IPS DF 4.7 (cell line): ENCODE measurements around the gene HOXC4.
"Not testable (repeated sequence)": the region's sequence is repeated elsewhere in the genome, so short reads cannot be mapped to it uniquely, and the experiment has no call there.

Experiments
- DNase-seq: peaks from one replicate; pipeline ENCODE4 v3.0.0-alpha.2; 2013; ENCODE audit warnings: low spot score; ENCODE audit errors: extremely low read depth

HOXC4 gene

GRCh38 chr12:54055552-54055951, 1.9 kb downstream of the HOXC4 start:
- no peak for DNase-seq

- DNase-seq, result no peak
Measured at GRCh38 chr12:54056110-54056509, 2.5 kb downstream of the HOXC4 start.

GRCh38 chr12:54058128-54058768, 4.6 kb downstream of the HOXC4 start:
- no peak for DNase-seq

GRCh38 chr12:54059668-54060067, 6.0 kb downstream of the HOXC4 start:
- DNase-seq, result no peak

- DNase-seq, result no peak
Measured at GRCh38 chr12:54060174-54060974, 6.7 kb downstream of the HOXC4 start.

- no peak for DNase-seq
Measured at GRCh38 chr12:54060975-54061778, 7.5 kb downstream of the HOXC4 start.

- DNase-seq, result no peak
Measured at GRCh38 chr12:54065677-54066076, 12.0 kb downstream of the HOXC4 start.

- DNase-seq, result no peak
Measured at GRCh38 chr12:54066408-54066807, 12.8 kb downstream of the HOXC4 start.

GRCh38 chr12:54068418-54069070, 14.9 kb downstream of the HOXC4 start:
- DNase-seq, result no peak

GRCh38 chr12:54071942-54072341, 18.3 kb downstream of the HOXC4 start:
- no peak for DNase-seq

- no peak for DNase-seq
Measured at GRCh38 chr12:54074308-54074707, 20.7 kb downstream of the HOXC4 start.

- DNase-seq, result no peak
Measured at GRCh38 chr12:54075409-54075808, 21.8 kb downstream of the HOXC4 start.

- DNase-seq, result peak; percentile 71
Measured at GRCh38 chr12:54075974-54076373, 22.3 kb downstream of the HOXC4 start.

- not testable (repeated sequence) for DNase-seq
Measured at GRCh38 chr12:54077843-54078242, 24.2 kb downstream of the HOXC4 start.

- DNase-seq, result not testable (repeated sequence)
Measured at GRCh38 chr12:54079115-54079514, 25.5 kb downstream of the HOXC4 start.

GRCh38 chr12:54080008-54080924, 26.6 kb downstream of the HOXC4 start:
- not testable (repeated sequence) for DNase-seq

GRCh38 chr12:54081053-54081514, 27.4 kb downstream of the HOXC4 start:
- DNase-seq, result not testable (repeated sequence)

- not testable (repeated sequence) for DNase-seq
Measured at GRCh38 chr12:54081581-54082396, 28.2 kb downstream of the HOXC4 start.

- DNase-seq, result no peak
Measured at GRCh38 chr12:54082397-54082892, 28.8 kb downstream of the HOXC4 start.
